Hematopoietic multipotent progenitor cell treated with erythropoietin and hydrocortisone succinate and interleukin-3 and kit ligand, for 8 days (in vitro differentiated cells): ENCODE results near the gene ETV6.
"Not testable (repeated sequence)": the region's sequence is repeated elsewhere in the genome, so short reads cannot be mapped to it uniquely, and the experiment has no call there.

ENCODE experiments used
- DNase-seq: peaks from one replicate; pipeline ENCODE4 v3.0.0-alpha.2; 2015

ETV6 gene

DNA sequence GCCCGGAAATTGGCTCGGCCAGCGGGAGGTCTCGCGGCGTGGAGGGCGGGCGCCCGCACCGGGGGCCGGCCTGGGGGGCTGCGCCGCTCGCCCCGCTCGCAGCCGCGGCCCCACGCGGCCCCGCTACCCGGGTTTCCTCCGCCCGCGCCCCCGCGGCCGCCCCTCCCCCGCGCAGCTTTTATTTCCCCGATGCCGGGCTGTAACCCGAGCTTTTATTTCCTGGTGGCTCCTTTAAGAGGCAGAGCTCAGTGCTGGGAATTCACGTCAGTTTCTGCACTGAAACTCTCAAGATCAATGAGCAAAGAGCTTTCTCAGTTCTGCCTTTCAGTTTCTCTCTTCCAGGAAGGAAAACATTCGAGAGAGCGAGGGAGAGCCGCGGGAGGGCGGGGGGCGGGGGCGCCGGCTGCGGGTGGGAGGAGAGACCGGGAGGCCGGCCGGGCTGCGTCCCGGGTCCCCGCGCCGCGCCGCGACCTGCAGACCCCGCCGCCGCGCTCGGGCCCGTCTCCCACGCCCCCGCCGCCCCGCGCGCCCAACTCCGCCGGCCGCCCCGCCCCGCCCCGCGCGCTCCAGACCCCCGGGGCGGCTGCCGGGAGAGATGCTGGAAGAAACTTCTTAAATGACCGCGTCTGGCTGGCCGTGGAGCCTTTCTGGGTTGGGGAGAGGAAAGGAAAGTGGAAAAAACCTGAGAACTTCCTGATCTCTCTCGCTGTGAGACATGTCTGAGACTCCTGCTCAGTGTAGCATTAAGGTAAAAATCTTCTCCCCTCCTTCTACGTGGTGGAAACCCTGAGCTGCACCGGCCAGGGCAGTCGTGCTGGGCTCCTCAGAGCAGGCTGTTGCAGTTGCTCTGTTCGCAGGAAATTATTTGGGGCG lies at the start of gene ETV6:
ETV6 (plus strand) TSS at position 262 of the 873 bp plus-strand sequence; CDS start at position 716, 454 bp downstream.
- DNase-seq, result peak; percentile 88

DNA sequence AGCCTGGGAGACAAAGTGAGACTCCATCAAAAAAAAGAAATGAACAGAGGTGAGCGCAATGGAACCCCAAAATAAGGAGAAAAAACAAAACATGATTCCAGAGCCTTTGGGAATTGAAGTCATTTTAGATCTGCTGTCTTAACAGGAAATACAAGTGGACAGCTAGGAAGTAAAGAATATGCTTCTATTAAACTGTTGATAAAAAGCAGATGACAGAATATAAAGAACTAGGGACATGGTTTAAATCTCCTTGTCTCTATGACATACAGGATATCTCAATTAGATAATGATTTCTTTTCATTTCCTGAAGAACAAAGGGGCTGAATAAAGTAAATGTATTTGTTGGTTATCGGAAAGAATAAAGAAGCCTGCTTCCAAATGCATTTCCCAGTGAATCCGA lies 49.3 kb upstream of the ETV6 start:
- no peak for DNase-seq

DNA sequence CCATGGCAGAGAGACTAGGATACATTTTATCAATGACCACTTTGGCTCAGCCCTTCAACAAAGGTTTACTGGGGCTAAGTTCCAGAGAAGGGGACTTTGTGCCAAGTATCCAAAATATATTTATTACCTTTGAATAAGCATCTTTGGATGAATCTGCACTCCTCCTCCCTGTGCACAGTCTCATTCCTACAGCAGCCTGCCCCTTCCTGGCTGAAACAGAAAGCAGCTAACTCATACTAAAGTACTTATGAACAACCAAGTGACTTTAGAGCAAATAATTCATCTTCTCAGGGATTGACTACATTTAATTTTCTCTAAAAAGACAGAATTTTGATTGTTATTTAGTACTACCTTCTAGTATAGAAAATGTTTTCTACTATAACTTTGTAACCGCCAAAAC lies 47.8 kb upstream of the ETV6 start:
- DNase-seq, result no peak

DNA sequence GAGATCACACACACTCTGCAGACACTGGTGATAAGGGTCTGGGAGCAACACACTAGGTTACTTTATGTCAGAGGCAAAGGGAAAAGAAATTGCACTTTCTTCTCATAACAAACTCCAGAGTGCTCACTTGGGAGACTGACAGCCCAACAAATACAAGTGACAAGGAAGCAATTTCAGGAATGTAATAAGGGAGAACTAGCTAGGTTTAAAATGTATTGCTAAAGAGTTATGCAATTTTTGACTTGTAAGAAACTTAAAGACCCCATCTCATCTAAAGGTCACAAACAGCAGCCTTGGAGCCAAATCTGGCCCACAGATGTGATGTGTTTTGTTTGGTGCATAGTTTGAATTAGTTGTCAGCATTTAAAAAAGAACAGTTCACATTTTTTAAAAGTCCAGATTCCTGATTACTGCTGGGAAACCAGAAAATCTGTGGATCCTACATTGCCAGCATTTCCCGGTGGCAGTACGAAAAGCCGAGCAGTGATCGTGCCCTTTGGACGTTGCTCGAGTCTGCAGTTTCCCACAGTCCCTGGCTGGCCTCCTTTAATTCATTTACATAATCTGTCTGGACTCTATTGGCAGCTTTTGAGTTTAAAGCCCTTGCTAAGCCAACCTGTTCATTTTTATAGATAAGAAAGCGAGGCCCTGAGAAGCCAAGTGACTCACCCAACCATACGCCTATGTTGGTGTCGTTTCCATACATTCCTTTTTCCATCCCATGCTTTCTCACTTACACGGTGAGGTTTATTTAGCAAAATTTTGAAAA lies 42.0 kb upstream of the ETV6 start:
- DNase-seq, result no peak

DNA sequence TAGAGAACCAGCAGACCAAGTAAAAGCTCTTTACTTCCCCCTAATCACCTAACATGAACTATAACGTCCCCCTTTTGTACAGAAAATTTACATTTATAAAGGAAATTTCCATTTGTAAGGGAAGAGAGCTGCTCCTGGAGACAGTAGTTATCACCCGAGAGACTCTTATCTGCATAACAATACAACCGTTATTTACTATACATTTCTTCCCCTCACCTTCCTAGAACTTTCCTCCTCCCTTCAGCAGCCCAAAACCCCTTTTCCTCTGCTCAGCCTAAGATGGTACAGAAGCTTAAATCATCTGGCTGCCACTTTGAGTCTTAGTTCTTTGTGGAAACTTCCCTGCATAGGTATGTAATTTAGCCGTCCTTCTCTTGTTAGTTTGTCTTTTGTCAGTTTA lies 40.4 kb upstream of the ETV6 start:
- DNase-seq, result no peak

DNA sequence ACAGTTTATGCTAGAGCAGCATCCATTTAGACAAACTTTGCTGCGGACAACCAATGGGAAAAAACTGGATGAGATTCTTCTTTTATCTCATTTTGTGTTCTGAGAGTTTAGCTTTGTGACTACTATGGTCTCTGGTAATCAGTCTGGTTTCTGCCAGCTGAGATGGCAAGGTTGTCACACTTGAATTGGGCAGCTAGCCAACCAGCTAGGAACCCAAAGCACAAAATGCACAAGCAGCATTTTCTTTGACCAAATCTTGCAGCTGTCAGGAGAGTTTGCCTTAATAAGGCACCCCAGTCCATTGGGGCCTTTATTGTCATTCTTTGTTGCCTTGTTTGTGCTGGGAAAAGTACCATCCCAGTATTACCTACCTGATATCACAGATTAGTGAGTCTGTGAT lies 34.0 kb upstream of the ETV6 start:
- no peak for DNase-seq

DNA sequence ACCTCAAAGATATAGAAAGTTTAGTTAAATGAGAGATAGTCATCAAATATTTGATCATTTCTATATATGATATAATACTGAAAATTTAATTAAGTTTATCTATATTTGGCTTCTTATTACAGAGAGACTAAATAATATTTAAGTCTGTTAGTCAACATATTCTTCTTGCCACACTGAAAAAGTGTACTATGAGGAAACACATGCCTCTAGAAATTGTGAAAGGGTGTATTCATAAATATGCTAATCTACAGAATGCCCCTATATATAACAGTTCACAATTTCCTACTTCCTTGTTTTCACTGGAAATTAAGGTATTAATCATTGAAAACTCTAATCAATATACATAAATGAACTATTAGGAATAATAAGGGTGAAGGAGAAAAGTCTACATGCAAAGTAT lies 31.4 kb upstream of the ETV6 start:
- DNase-seq, result no peak

DNA sequence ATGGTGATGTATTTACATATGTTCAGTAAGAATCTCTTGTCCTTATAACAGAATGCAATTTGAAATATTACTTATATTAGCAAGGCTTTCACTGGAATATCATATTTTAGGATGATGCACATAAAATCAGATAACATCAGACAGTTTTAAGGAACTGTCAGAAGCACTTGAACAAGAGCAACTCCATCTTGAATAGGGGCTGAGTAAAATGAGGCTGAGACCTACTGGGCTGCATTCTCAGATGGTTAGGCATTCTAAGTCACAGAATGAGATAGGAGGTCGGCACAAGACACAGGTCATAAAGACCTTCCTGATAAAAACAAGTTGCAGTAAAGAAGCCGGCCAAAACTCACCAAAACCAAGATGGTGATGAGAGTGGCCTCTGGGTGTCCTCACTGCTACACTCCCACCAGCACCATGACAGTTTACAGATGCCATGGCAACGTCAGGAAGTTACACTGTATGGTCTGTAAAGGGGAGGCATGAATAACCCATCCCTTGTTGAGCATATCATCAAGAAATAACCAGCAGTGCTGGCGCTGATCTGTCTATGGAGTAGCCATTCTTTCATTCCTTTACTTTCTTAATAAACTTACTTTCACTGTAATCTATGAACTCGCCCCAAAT lies 27.6 kb upstream of the ETV6 start:
- peak; percentile 34 for DNase-seq

DNA sequence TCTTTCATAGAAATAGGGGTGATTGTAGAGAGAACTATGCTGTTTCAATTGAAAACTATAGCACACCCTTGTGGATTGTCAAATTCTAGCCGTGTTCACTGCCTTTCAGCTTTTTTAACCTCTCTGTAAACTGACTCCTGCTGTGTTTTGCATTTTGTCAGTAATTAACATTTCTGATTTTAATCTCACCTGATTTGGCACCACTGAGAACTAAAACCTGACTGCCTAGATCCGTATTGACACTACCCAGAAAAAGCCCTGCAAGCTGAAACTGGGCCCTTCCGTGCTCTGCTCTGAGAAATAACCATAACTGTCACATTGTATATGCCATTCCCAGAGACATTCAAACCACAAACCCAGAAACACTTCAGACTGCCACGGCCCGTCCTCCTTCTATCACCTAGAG lies 26.6 kb upstream of the ETV6 start:
- peak; percentile 14 for DNase-seq

DNA sequence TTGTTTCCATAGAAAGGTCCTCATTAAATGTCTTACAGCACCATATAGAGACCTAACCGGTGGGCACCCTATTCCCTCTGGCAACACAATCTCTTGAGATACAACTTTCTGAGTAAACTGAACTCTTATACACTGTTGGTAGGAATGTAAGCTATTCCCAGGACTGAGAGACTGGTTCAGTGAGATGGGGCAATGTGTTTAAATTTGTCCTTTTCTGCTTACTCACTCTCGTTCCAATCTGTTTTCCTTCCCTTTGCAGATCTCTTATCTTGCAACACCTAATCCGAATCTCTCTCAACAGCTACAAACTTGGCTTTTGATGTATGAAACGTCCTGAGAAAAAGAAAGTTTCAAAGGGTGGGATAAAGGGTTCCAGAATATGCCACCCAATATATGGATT lies 26.1 kb upstream of the ETV6 start:
- no peak for DNase-seq

DNA sequence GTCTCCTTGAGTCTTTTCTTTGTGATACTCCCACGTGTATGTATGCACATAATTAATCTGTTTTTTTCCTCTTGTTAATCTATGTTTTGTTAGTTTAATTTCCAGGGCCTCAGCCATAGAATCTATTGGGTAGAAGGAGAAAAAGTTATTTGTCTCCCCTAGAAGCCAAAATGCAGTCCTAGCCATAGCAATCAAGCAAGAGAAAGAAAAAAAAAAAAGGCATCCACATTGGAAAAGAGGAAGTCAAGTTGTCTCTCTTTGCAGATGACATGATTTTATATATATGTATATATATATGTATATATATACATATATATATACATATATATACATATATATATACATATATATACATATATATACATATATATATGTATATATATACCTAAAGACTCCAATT lies 25.4 kb upstream of the ETV6 start:
- no peak for DNase-seq

DNA sequence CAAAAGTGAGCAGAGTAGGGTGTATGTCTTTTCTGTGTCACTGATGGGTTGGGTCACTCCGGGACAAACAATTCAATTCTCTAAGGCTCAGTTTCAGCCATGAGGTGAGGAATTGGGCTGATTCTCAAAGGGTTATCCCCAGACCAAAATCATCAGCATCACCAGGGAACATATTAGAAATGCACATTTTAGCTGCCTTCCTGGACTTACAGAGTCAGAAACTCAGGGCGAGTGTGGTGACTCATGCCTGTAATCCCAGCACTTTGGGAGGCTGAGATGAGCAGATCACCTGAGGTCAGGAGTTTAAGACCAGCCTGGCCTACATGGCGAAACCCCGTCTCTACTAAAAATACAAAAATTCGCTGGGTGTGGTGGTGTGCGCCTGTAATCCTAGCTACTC lies 21.8 kb upstream of the ETV6 start:
- not testable (repeated sequence) for DNase-seq

DNA sequence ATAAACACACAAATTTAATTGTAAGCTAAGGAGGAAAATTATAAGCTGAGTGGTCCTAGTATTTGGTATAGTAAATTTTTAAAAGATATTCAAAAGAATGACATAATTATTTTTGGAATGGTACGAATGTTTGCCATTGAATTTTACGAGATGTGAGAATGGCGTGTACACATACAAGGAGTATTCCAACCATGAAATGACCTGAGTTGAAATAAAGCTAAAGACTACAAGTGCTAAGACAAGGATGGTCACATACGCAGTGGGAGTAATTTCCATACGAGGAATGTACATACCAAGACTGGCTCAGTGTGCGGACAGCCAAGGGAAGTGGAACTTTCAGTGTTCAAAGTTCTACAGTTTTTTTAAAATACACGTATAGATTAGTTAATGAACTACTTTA lies 21.1 kb upstream of the ETV6 start:
- DNase-seq, result no peak

DNA sequence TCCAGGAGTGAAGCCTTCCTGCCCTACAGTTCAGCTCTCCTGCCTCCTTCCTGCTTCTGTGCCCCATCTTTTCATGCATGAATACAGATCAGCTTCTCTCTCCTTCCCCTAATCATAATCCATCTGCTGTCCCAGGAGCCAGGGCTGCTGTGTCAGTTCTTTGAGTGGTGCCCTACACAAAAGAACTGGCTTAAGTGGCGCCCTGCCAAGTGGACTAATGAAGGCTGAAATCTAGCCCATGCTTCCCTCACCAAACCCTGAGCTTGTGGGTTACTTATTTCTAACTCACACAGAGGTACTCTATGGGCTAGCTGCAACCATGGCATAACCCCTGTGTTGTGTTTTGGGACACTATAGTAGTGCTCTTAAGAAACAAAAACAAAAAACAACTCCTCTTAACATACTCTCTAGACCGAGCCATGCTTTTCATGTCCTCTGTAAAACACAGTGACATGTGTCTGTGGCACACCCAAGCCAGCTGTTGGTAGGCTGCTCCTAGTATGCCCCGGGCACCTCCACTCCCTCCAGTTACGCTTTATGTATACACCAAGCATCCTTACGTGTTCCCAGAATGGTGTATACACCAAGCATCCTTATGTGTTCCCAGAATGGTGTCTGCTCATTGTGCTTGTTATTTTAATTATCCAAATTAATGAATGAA lies 19.3 kb upstream of the ETV6 start:
- no peak for DNase-seq

DNA sequence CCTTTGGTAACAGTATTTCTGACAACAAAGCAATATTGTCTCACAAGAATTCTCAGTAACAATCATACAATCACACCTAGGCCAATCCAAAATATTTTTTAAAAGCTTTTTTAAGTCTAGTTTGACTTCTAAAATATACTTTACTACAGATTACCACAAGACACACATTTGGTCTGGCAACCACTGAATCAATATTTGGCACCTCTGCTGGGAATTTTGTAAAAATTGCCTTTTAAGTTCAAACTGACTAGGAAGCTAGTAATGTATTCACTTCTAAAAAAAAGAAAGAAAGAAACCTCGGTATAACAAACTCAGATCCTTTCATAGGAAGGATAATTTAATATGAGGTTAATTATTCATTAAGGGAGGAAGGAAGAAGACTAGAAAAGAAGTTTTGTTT lies 18.2 kb upstream of the ETV6 start:
- DNase-seq, result no peak

DNA sequence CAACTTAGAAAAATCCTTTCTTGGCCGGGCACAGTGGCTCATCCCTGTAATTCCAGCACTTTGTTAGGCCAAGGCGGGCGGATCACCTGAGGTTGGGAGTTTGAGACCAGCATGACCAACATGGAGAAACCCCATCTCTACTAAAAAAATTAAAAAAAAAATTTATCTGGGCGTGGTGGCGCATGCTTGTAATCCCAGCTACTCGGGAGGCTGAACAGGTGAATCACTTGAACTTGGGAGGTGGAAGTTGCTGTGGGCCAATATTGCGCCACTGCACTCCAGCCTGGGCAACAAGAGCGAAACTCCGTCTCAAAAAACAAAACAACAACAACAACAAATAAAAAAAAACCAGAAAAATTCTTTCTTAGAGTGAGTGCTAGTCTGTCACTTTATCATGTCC lies 17.6 kb upstream of the ETV6 start:
- DNase-seq, result not testable (repeated sequence)

DNA sequence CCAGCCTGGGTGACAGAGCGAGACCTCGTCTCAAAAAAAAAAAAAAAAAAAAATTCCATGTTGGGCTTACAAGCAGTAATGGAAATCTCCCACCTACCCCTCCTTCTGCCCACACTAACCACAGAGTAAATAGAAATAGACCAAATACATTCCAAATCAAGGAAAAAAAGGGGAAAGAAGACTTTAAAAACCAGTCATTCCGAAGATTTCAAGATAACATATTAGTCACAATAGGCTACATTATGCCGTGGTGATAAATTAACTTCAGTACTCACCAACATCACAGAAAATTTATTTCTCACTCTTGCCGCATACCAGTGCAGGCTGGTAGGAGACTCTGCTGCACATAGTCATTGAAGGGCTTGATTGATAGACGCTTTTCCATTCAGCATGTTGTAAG lies 15.5 kb upstream of the ETV6 start:
- DNase-seq, result no peak

DNA sequence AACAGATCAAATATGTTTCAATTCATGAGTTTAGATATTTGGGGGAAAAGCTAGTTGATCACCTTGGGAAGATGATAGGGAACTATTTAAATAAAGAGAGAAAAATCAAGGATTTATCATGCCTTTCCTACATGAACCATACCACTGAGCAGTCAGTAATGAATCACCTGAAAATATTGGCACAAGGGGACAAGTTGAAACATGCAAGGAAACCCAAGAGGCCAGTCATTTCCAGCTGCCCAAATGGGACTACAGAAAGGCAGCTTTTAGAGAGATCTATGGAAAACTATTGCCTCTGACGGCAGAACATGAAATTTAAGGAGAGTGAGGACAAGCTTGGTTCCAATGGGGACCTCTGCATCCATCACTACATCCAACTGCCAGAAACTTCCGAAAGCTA lies 14.1 kb upstream of the ETV6 start:
- no peak for DNase-seq

DNA sequence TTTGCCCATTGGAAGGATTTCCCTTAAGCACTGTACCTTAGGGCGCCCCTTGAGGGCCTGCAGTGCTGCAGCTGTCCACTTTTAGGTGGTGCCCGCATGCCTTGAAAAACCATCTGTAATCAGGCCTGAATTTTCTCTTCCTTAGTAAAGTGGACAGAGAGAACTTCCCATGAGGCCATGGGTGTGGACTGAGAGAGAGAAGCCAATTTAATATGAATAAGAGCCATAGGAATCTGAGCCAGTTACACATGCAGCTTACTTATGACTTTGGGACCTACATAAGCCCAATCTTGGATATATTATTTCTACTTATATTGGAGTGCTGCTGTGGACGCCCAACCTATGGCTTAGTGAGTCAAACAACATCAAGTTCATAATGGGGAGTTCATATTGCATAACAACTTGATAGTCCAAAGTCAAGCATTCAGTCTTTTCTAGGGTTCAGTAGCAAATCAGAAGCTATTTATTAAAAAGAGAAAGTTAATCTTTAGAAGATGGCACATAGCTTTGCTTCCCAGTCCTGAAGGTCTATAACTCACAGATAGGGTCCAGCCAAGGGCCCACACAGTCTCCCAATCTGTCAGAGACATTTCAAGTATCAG lies 11.1 kb upstream of the ETV6 start:
- no peak for DNase-seq

DNA sequence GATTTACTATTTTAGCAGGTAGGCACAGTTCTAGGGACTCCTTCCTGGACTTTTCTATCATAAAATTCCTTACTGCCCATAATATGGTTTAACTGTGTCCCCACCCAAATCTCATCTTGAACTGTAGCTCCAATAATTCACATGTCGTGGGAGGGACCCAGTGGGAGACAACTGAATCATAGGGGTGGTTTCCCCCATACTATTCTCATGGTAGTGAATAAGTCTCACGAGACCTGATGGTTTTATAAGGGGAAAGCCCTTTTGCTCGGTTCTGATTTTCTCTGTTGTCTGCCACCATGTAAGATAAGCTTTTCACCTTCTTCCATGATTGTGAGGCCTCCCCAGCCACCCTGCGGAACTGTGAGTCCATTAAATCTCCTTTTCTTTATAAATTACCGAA lies 10.0 kb upstream of the ETV6 start:
- no peak for DNase-seq

DNA sequence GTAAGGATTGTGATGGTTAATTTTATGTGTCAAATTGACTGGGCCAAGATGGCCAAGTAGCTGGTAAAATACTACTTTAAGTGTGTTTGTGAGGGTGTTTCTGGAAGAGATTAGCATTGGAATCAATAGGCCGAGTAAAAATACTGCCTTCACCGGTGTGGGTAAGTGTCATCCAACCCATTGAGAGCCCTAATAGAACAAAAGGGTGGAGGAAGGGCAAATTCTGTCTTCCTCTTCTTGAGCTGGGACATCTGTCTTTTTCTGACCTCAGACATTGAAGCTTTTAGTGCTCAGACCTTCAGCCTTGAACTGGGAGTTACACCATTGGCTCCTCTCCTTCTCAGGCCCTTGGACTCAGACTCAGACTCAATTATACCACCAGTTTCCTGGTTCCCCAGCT lies 8.0 kb upstream of the ETV6 start:
- DNase-seq, result no peak

DNA sequence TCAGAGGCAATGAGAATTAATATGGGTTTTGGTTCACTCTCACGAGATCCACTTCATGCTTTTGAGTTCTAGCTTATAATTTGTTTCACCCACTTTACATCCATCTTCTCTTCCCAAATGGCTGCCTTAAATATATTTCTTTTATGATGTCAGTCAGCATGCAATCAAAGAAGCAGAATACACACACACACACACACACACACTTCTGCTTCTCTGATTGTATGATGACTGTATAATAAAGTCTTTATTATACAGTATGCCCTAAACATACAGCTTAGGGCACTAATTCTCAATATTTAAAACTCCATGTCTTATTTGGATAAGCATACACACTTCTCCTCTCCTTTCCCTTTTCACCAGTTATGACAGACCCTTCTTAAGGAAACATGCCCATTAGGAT lies 6.7 kb upstream of the ETV6 start:
- no peak for DNase-seq

DNA sequence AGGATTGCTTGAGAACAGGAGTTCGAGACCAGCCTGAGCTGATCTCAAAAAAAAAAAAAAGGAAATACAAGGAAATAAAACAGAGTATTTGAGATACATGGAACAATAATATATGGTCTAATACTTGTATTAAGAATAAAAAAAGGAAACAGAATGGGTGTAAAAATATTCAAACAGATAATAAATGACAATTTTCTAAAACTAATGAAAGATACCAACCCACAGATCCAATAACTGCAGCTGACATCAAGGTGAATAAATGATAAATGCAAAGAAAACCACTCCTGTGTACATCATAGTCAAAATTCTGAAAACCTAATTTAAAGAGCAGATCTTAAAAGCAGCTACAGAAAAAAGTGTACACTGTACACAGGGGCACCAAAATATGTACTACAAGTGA lies 4.1 kb upstream of the ETV6 start:
- no peak for DNase-seq
